ENCODE data around the gene TRIM17.
A peak's percentile ranks its signal among the peaks of the same experiment; 100 is the strongest.

TRIM17 gene

DNA sequence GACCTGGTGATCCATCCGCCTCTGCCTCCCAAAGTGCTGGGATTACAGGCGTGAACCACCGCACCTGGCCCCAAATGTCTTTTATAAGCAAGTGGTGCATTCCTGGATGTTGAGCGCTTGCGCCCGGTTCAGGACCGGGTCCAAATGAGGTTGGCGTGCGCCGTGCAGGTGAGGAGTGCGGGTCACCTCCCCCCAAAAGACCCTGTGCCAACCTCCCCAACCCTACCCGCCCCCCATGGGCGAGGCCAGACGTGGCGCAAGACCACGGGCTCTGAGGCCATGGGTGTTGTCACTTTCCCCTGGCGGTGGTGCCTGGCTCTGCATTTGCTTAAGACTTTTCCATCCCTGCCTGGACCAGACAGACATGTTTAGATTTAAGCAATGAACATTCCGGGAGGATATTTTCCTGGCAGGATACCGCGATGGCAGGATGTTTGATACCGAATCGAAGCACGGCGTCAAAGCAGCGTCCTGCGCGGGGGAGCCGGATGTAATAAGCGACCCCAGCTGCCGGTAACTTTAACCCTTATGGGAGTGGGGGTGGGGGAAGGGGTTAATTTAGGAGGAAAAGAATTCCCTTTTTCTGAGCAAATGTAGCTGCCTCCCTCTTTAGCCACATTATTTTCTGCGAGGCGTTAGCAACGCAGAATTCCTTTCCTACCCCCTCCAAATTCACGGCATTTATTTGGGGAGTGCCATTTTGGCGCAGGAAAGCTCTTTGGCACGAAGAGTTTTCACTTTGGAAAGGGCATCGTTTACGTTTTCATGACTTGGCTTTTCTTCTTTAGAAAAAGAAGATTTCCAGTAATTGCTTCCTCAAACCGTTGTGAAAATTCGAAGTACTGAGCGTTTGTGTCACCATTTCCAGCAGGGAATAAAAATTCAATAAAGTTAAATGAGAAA, 42.7 kb upstream of the TRIM17 start (continued):
- TF ChIP-seq, protein P1, sequence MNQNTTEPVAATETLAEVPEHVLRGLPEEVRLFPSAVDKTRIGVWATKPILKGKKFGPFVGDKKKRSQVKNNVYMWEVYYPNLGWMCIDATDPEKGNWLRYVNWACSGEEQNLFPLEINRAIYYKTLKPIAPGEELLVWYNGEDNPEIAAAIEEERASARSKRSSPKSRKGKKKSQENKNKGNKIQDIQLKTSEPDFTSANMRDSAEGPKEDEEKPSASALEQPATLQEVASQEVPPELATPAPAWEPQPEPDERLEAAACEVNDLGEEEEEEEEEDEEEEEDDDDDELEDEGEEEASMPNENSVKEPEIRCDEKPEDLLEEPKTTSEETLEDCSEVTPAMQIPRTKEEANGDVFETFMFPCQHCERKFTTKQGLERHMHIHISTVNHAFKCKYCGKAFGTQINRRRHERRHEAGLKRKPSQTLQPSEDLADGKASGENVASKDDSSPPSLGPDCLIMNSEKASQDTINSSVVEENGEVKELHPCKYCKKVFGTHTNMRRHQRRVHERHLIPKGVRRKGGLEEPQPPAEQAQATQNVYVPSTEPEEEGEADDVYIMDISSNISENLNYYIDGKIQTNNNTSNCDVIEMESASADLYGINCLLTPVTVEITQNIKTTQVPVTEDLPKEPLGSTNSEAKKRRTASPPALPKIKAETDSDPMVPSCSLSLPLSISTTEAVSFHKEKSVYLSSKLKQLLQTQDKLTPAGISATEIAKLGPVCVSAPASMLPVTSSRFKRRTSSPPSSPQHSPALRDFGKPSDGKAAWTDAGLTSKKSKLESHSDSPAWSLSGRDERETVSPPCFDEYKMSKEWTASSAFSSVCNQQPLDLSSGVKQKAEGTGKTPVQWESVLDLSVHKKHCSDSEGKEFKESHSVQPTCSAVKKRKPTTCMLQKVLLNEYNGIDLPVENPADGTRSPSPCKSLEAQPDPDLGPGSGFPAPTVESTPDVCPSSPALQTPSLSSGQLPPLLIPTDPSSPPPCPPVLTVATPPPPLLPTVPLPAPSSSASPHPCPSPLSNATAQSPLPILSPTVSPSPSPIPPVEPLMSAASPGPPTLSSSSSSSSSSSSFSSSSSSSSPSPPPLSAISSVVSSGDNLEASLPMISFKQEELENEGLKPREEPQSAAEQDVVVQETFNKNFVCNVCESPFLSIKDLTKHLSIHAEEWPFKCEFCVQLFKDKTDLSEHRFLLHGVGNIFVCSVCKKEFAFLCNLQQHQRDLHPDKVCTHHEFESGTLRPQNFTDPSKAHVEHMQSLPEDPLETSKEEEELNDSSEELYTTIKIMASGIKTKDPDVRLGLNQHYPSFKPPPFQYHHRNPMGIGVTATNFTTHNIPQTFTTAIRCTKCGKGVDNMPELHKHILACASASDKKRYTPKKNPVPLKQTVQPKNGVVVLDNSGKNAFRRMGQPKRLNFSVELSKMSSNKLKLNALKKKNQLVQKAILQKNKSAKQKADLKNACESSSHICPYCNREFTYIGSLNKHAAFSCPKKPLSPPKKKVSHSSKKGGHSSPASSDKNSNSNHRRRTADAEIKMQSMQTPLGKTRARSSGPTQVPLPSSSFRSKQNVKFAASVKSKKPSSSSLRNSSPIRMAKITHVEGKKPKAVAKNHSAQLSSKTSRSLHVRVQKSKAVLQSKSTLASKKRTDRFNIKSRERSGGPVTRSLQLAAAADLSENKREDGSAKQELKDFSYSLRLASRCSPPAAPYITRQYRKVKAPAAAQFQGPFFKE (tag by site-specific recombination; IDR thresholded peaks at IDR 0.05; ENCODE audit: borderline replicate concordance): no peak
- TF ChIP-seq, protein P2, sequence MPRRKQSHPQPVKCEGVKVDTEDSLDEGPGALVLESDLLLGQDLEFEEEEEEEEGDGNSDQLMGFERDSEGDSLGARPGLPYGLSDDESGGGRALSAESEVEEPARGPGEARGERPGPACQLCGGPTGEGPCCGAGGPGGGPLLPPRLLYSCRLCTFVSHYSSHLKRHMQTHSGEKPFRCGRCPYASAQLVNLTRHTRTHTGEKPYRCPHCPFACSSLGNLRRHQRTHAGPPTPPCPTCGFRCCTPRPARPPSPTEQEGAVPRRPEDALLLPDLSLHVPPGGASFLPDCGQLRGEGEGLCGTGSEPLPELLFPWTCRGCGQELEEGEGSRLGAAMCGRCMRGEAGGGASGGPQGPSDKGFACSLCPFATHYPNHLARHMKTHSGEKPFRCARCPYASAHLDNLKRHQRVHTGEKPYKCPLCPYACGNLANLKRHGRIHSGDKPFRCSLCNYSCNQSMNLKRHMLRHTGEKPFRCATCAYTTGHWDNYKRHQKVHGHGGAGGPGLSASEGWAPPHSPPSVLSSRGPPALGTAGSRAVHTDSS (tag by site-specific recombination; IDR thresholded peaks at IDR 0.05): 0 out of 2 replicates have a peak, but pooled peaks have one; percentile 23
- TF ChIP-seq, protein P3, sequence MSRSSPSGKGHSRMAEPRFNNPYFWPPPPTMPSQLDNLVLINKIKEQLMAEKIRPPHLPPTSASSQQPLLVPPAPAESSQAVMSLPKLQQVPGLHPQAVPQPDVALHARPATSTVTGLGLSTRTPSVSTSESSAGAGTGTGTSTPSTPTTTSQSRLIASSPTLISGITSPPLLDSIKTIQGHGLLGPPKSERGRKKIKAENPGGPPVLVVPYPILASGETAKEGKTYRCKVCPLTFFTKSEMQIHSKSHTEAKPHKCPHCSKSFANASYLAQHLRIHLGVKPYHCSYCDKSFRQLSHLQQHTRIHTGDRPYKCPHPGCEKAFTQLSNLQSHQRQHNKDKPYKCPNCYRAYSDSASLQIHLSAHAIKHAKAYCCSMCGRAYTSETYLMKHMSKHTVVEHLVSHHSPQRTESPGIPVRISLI (tag by site-specific recombination; IDR thresholded peaks at IDR 0.05): no peak
- TF ChIP-seq OSR2 (tag by site-specific recombination; IDR thresholded peaks at IDR 0.05): no peak
- TF ChIP-seq FEZF1 (tag by site-specific recombination; IDR thresholded peaks at IDR 0.05): no peak
- TF ChIP-seq ATF2 (tag by site-specific recombination; IDR thresholded peaks at IDR 0.05; ENCODE audit: low read depth): no peak
- no peak for TF ChIP-seq ZNF416 (tag by site-specific recombination; IDR thresholded peaks at IDR 0.05)
- no peak for TF ChIP-seq ZNF112 (tag by site-specific recombination; IDR thresholded peaks at IDR 0.05)
- TF ChIP-seq ZNF423 (tag by site-specific recombination; IDR thresholded peaks at IDR 0.05): peak; percentile 35; the same call in 1 of the 2 replicates
- no peak for TF ChIP-seq RBAK (tag by site-specific recombination; IDR thresholded peaks at IDR 0.05)
- peak; percentile 32; the same call in 1 of the 2 replicates for TF ChIP-seq ZNF394 (tag by site-specific recombination; IDR thresholded peaks at IDR 0.05; ENCODE audit: borderline replicate concordance)
- TF ChIP-seq ZNF555 (tag by site-specific recombination; conservative IDR thresholded peaks at IDR 0.05): no peak
- peak; percentile 19; the same call in 1 of the 2 replicates for TF ChIP-seq ZBTB20 (tag by site-specific recombination; IDR thresholded peaks at IDR 0.05)
- TF ChIP-seq GLI2 (tag by site-specific recombination; IDR thresholded peaks at IDR 0.05; ENCODE audit: borderline replicate concordance, low read depth): no peak
- TF ChIP-seq ZNF335 (tag by site-specific recombination; conservative IDR thresholded peaks at IDR 0.05): peak; percentile 5; the same call in 1 of the 2 replicates

Data from HEK293 (cell line).